HCT116 (cell line): ENCODE measurements around the gene PURA. TPM values are rescaled to one million over a fixed set of nuclear protein-coding genes. Genes with fewer than 3 reads are reported as not detected.

Experiments used
- ATAC-seq: fragments of 200-7000 bp; cut with Tn5 transposase; 2 replicates; pipeline ENCODE4 v1.9.1; 2020; ENCODE audit warnings: mild to moderate bottlenecking, moderate library complexity
- BruUV-seq: library from RNA; stranded (reverse); fragments of 400-500 nt; replicated peaks from 2 replicates; lab custom pipeline; 2021; lab: Mats Ljungman, UMichigan
- CTCF ChIA-PET: fragments of 300-600 bp; sonication (Branson Sonifier 250); formaldehyde crosslinking; loops from one replicate; lab custom pipeline; 2021; ENCODE audit warnings: antibody characterized with exemption; lab: Charles Lee
- POLR2A ChIA-PET: fragments of 300-600, 350-600 bp; sonication (Branson Sonifier 250); formaldehyde crosslinking; loops from one replicate; lab custom pipeline; 2021; ENCODE audit warnings: antibody characterized with exemption; lab: Charles Lee
- RAD21 ChIA-PET, 2 experiments: fragments of 300-600 bp; sonication (Branson Sonifier 250); formaldehyde crosslinking; loops; one replicate each; lab custom pipeline; 2023; ENCODE audit warnings: low total read pairs in 2 of 2; ENCODE audit not compliant: uncharacterized antibody in 2 of 2, unreplicated experiment in 2 of 2, low non-redundant PET in 1 of 2; lab: Charles Lee
- DNase-seq: peaks from one replicate; pipeline ENCODE4 v3.0.0-alpha.2; 2010; ENCODE audit warnings: low read depth, low spot score
- H2AFZ ChIP-seq: fragments of 200-600 bp; shearing (Covaris generic), sonication (generic); 2 replicates; pipeline ENCODE4 v1.6.1; 2017; ENCODE audit warnings: low read depth, mixed run types, mixed read lengths, antibody characterized with exemption, low read length; ENCODE audit not compliant: poor library complexity, severe bottlenecking
- H3K27ac ChIP-seq: 2 replicates; pipeline ENCODE4 v1.5.1; 2012; ENCODE audit warnings: low read depth, low read length
- H3K27me3 ChIP-seq: fragments of 200-600 bp; sonication (generic); 2 replicates; pipeline ENCODE4 v1.6.1; 2016; ENCODE audit warnings: mixed run types, low read length, mixed read lengths; ENCODE audit not compliant: insufficient read depth
- H3K36me3 ChIP-seq, 2 experiments: fragments of 200-500 bp in 1 of 2; fragments of 200-600 bp in 1 of 2; sonication (Bioruptor generic) in 1 of 2; sonication (generic) in 1 of 2; 2 replicates each; pipeline versions ENCODE4 v1.5.1 to v1.6.1; 2014 to 2016; ENCODE audit warnings: low read length in 2 of 2, inconsistent platforms in 1 of 2, mixed read lengths in 1 of 2, mixed run types in 1 of 2; ENCODE audit not compliant: insufficient read depth in 2 of 2, control insufficient read depth in 1 of 2
- H3K4me1 ChIP-seq, 2 experiments: fragments of 200-600 bp in 1 of 2; sonication (generic) in 1 of 2; 2 replicates each; pipeline versions ENCODE4 v1.5.1 to v1.6.1; 2012 to 2017; ENCODE audit warnings: low read length in 2 of 2, inconsistent platforms in 1 of 2, mild to moderate bottlenecking in 1 of 2, mixed read lengths in 1 of 2, mixed run types in 1 of 2, moderate library complexity in 1 of 2; ENCODE audit not compliant: insufficient read depth in 2 of 2, control insufficient read depth in 1 of 2
- H3K4me2 ChIP-seq: fragments of 200-600 bp; sonication (generic); 2 replicates; pipeline ENCODE4 v1.6.1; 2017; ENCODE audit warnings: mixed run types, low read length, mixed read lengths
- H3K4me3 ChIP-seq, 2 experiments: fragments of 200-600 bp in 1 of 2; sonication (generic) in 1 of 2; replicated peaks in 1 of 2; 2 replicates each; pipeline ENCODE4 v1.5.1; 2011 to 2016; ENCODE audit warnings: low read length in 2 of 2, control low read depth in 1 of 2, low read depth in 1 of 2, mild to moderate bottlenecking in 1 of 2, mixed read lengths in 1 of 2, mixed run types in 1 of 2
- H3K79me2 ChIP-seq: fragments of 200-600 bp; sonication (generic); 2 replicates; pipeline ENCODE4 v1.6.1; 2017; ENCODE audit warnings: mild to moderate bottlenecking, mixed run types, low read length, moderate library complexity, mixed read lengths; ENCODE audit not compliant: insufficient read depth
- H3K9ac ChIP-seq: fragments of 200-600 bp; sonication (generic); 2 replicates; pipeline ENCODE4 v1.6.1; 2016; ENCODE audit warnings: low read length, mixed read lengths
- H3K9me2 ChIP-seq: fragments of 200-600 bp; sonication (generic), shearing (Covaris generic); 2 replicates; pipeline ENCODE4 v1.6.1; 2017; ENCODE audit warnings: mixed run types, mild to moderate bottlenecking, moderate library complexity; ENCODE audit not compliant: insufficient read depth
- H3K9me3 ChIP-seq, 2 experiments: fragments of 200-500 bp in 1 of 2; fragments of 200-600 bp in 1 of 2; sonication (Bioruptor generic) in 1 of 2; sonication (generic) in 1 of 2; 2 replicates each; pipeline ENCODE4 v1.6.1; 2014 to 2017; ENCODE audit warnings: low read length in 2 of 2, mixed read lengths in 2 of 2, inconsistent platforms in 1 of 2, low read depth in 1 of 2, mild to moderate bottlenecking in 1 of 2, mixed run types in 1 of 2, moderate library complexity in 1 of 2; ENCODE audit not compliant: control insufficient read depth in 1 of 2, insufficient read depth in 1 of 2
- H4K20me1 ChIP-seq: fragments of 200-600 bp; sonication (generic), shearing (Covaris generic); 2 replicates; pipeline ENCODE4 v1.6.1; 2017; ENCODE audit warnings: mixed run types, mild to moderate bottlenecking, moderate library complexity; ENCODE audit not compliant: insufficient read depth
- CBX3 ChIP-seq: IDR thresholded peaks from 2 replicates; pipeline ENCODE4 v1.6.1; 2012; ENCODE audit warnings: low read depth
- CEBPB ChIP-seq: IDR thresholded peaks from 2 replicates; pipeline ENCODE4 v1.6.1; 2012; ENCODE audit warnings: low read depth
- EGR1 ChIP-seq: IDR thresholded peaks from 2 replicates; pipeline ENCODE4 v1.6.1; 2012; ENCODE audit warnings: low read depth
- ELF1 ChIP-seq: IDR thresholded peaks from 2 replicates; pipeline ENCODE4 v1.6.1; 2012; ENCODE audit warnings: low read depth, borderline replicate concordance
- EZH2 ChIP-seq: fragments of 200-600 bp; sonication (generic); IDR thresholded peaks from 2 replicates; pipeline ENCODE4 v1.6.1; 2017; ENCODE audit warnings: antibody characterized with exemption, mixed run types
- EZH2phosphoT487 ChIP-seq: fragments of 200-600 bp; IDR thresholded peaks from 2 replicates; pipeline ENCODE4 v1.6.1; 2018; ENCODE audit warnings: antibody characterized with exemption, borderline replicate concordance
- FOSL1 ChIP-seq: IDR thresholded peaks from 2 replicates; pipeline ENCODE4 v1.6.1; 2012; ENCODE audit warnings: low read depth
- JUND ChIP-seq: IDR thresholded peaks from 2 replicates; pipeline ENCODE4 v1.6.1; 2012
- POLR2A ChIP-seq: IDR thresholded peaks from 2 replicates; pipeline ENCODE4 v1.7.0; 2011; ENCODE audit warnings: borderline replicate concordance; ENCODE audit not compliant: insufficient read depth, insufficient read length; ENCODE audit errors: extremely low read depth
- POLR2AphosphoS5 ChIP-seq: IDR thresholded peaks from 2 replicates; pipeline ENCODE4 v1.6.1; 2011; ENCODE audit warnings: mild to moderate bottlenecking, low read depth, low read length, moderate library complexity
- RAD21 ChIP-seq: IDR thresholded peaks from 2 replicates; pipeline ENCODE4 v1.6.1; 2012; ENCODE audit warnings: low read depth, mild to moderate bottlenecking
- SIN3A ChIP-seq: IDR thresholded peaks from 2 replicates; pipeline ENCODE4 v1.6.1; 2012; ENCODE audit warnings: low read depth
- SP1 ChIP-seq: IDR thresholded peaks from 2 replicates; pipeline ENCODE4 v1.6.1; 2012; ENCODE audit warnings: low read depth
- SRF ChIP-seq: IDR thresholded peaks from 2 replicates; pipeline ENCODE4 v1.6.1; 2012; ENCODE audit warnings: low read depth
- YY1 ChIP-seq: IDR thresholded peaks from 2 replicates; pipeline ENCODE4 v1.6.1; 2011; ENCODE audit warnings: low read length, low read depth, moderate library complexity, mild to moderate bottlenecking; ENCODE audit not compliant: insufficient replicate concordance; ENCODE audit errors: extremely low read depth
- ZNF274 ChIP-seq: fragments of 200-500 bp; sonication (Bioruptor generic); IDR thresholded peaks from 2 replicates; pipeline ENCODE4 v1.6.1; 2014; ENCODE audit warnings: mild to moderate bottlenecking, low read depth, low read length, inconsistent platforms
- intact Hi-C: fragments of 100-400 bp; cut with micrococcal nuclease; formaldehyde crosslinking; loops from 2 replicates; pipeline ENCODE4 v1.10.0; 2022
- total RNA-seq: library from RNA; stranded (reverse); gene quantifications from one replicate; pipeline ENCODE4 v1.2.1, GENCODE V29; 2021; ENCODE audit not compliant: unreplicated experiment
- TF ChIP-seq, protein P1 (sequence below): IDR thresholded peaks from 2 replicates; pipeline ENCODE4 v1.6.1; 2011; ENCODE audit warnings: mild to moderate bottlenecking, low read length, moderate library complexity; ENCODE audit not compliant: insufficient replicate concordance; ENCODE audit errors: extremely low read depth
- TF ChIP-seq, protein P2 (sequence below): IDR thresholded peaks from 2 replicates; pipeline ENCODE4 v1.6.1; 2012
- TF ChIP-seq, protein P3 (sequence below): IDR thresholded peaks from 2 replicates; pipeline ENCODE4 v1.6.1; 2012
- TF ChIP-seq, protein P4 (sequence below), 3 experiments: fragments of 200-600 bp in 1 of 3; sonication (generic) in 1 of 3; IDR thresholded peaks in 2 of 3; conservative IDR thresholded peaks in 1 of 3; 2 replicates each; pipeline ENCODE4 v1.5.1; 2012 to 2017; ENCODE audit warnings: low read depth in 2 of 3, low read length in 2 of 3, antibody characterized with exemption in 1 of 3, borderline replicate concordance in 1 of 3, control low read depth in 1 of 3, mild to moderate bottlenecking in 1 of 3, mixed read lengths in 1 of 3, mixed run types in 1 of 3, moderate library complexity in 1 of 3; ENCODE audit not compliant: insufficient read depth in 1 of 3

Gene PURA
- total RNA-seq, 1 experiment from 2014 or later, result 15.2 TPM

DNA sequence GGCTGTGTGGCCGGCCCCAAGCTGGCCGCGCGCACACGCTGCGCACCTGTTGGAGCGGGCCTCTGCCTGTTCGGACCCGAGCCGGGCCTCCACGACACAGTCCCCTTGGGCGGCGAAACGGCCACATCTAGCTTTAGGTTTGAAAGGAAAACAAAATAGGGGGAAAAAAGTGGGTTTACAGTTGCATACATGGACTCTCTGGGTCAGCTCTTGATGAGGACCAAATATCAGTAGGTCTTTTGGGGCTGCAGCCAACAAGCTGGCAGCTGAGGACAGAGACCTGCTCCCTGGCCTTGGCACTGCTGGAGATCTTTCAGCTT, 32.6 kb downstream of the PURA start:
- no peak for TF ChIP-seq CBX3
- TF ChIP-seq, protein P1, sequence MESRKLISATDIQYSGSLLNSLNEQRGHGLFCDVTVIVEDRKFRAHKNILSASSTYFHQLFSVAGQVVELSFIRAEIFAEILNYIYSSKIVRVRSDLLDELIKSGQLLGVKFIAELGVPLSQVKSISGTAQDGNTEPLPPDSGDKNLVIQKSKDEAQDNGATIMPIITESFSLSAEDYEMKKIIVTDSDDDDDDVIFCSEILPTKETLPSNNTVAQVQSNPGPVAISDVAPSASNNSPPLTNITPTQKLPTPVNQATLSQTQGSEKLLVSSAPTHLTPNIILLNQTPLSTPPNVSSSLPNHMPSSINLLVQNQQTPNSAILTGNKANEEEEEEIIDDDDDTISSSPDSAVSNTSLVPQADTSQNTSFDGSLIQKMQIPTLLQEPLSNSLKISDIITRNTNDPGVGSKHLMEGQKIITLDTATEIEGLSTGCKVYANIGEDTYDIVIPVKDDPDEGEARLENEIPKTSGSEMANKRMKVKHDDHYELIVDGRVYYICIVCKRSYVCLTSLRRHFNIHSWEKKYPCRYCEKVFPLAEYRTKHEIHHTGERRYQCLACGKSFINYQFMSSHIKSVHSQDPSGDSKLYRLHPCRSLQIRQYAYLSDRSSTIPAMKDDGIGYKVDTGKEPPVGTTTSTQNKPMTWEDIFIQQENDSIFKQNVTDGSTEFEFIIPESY, result no peak
- TF ChIP-seq CEBPB, result no peak
- no peak for TF ChIP-seq EZH2
- TF ChIP-seq, protein P2, sequence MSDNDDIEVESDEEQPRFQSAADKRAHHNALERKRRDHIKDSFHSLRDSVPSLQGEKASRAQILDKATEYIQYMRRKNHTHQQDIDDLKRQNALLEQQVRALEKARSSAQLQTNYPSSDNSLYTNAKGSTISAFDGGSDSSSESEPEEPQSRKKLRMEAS, result no peak
- no peak for TF ChIP-seq SRF
- TF ChIP-seq EGR1, result no peak
- no peak for TF ChIP-seq SP1
- TF ChIP-seq RAD21, result no peak
- TF ChIP-seq, protein P3, sequence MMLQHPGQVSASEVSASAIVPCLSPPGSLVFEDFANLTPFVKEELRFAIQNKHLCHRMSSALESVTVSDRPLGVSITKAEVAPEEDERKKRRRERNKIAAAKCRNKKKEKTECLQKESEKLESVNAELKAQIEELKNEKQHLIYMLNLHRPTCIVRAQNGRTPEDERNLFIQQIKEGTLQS, result no peak
- TF ChIP-seq ELF1, result no peak
- TF ChIP-seq FOSL1, result no peak
- no peak for TF ChIP-seq YY1
- TF ChIP-seq POLR2AphosphoS5, result no peak
- TF ChIP-seq JUND, result no peak
- TF ChIP-seq EZH2phosphoT487, result no peak
- TF ChIP-seq, protein P4, sequence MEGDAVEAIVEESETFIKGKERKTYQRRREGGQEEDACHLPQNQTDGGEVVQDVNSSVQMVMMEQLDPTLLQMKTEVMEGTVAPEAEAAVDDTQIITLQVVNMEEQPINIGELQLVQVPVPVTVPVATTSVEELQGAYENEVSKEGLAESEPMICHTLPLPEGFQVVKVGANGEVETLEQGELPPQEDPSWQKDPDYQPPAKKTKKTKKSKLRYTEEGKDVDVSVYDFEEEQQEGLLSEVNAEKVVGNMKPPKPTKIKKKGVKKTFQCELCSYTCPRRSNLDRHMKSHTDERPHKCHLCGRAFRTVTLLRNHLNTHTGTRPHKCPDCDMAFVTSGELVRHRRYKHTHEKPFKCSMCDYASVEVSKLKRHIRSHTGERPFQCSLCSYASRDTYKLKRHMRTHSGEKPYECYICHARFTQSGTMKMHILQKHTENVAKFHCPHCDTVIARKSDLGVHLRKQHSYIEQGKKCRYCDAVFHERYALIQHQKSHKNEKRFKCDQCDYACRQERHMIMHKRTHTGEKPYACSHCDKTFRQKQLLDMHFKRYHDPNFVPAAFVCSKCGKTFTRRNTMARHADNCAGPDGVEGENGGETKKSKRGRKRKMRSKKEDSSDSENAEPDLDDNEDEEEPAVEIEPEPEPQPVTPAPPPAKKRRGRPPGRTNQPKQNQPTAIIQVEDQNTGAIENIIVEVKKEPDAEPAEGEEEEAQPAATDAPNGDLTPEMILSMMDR (IDR thresholded peaks at IDR 0.05 in 2 of 3, conservative IDR thresholded peaks at IDR 0.05 in 1 of 3; ENCODE audit: borderline replicate concordance in 1 of 3, insufficient read depth in 1 of 3, low read depth in 2 of 3, low read length in 2 of 3), result no peak
- no peak for TF ChIP-seq ZNF274
- TF ChIP-seq SIN3A, result no peak
- no peak for TF ChIP-seq POLR2A
- Histone ChIP-seq H3K9me3 (no peaks in the 10 kb centered on the region), H3K27ac (no peak overlapping the region), H3K36me3 (no peaks in the 10 kb centered on the region), H3K4me1 (peaks cover 4 to 19% of the 10 kb centered on the region in 2 experiments; a peak in 3 of 4 replicates), H3K9ac (no peak overlapping the region), H3K4me3 (no peak overlapping the region), H3K4me2 (peak overlapping the region; percentile 73), H4K20me1 (no peaks in the 10 kb centered on the region), H3K79me2 (no peaks in the 10 kb centered on the region), H3K9me2 (no peaks in the 10 kb centered on the region), H2AFZ (no peak overlapping the region), H3K27me3 (no peaks in the 10 kb centered on the region)
- ChIA-PET CTCF (interaction anchor here (1.1 to 1.9 kb wide), 6 partner anchors 8 to 76 kb away, joined by 3 to 9 read pairs (median 5); no protein-coding TSS in a partner anchor), RAD21 (no interaction called here), POLR2A (no interaction called here)
- BruUV-seq, result no TSS peak
- no peak for DNase-seq
- intact Hi-C loops, result no loop called here
- ATAC-seq, result no peak
